ENCODE results near the gene ERGIC1.

Gene ERGIC1

DNA sequence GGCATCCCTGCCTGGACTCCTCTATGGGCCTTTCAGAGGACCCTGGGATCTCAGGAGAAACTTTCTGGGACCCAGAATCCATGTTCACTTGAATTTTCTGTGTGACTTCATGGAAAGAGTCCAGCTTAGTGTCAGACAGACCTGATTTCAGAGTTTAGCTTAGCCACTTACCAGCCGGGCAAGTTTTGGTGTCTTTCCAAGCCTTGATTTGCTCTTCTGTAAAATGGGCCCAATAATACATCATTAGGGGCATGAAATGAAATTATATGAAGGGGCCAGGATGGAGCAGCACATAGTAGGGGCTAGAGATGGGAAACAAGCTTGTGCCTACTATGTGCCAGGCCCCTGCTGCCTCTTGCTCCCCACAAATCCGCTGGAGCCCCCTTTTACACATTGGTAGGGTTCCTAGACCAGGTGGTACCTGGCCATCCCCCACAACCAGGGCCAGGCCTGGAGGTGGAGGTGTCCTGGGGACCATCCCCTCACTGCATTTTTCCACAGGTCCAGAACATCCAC is 92.0 kb downstream of the ERGIC1 start:
- no peak for DNase-seq

- DNase-seq, result no peak
Measured at GRCh38 chr5:172926796-172927195, 92.7 kb downstream of the ERGIC1 start.

DNA sequence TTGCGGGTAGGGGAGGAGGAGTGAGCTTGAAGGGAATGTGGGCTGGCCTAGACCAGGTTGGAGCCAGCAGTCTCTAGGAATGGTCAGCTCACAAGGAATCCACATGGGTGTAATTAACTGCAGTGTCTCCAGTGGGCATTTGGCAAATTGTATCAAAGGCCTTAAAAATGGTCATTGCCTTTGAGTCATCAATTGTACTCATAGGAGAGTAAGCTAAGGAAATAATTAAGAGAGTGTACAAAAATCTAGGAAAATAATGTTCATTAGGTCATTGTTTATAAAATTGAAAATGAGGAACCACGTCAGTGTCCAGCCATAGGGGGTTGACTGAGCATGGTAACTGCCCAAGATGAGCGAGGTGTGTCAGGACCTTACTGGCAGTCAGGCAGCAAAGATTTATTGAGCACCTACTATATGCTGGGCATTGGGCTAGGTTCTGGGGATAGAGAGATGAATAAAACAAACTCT is 95.4 kb downstream of the ERGIC1 start:
- no peak for DNase-seq

DNA sequence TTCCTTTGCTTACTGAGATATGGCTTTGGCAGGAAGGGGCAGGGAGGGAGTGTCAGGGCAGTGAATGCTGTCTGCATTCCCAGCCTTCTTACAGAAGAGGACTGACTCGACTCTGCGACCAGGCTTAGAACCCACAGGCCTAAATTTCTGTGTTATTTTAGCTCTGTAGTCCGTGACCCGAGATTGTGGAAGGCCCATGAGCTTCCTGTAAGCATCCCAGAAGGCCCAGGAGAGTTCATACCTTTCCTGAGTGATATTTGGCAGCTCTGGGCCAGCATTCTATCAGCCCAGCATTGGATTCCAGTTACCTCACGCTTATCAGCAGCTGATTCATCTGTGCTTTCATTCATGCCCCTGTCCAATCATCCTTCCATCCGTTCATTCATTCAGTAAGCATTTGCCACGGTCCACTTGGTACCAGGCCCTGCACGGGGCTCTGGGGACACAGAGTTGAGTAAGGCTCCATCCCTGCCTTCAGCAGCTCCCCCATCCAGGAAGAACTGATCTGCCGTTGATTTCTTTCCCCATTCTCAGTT is 97.0 kb downstream of the ERGIC1 start:
- no peak for DNase-seq

DNA sequence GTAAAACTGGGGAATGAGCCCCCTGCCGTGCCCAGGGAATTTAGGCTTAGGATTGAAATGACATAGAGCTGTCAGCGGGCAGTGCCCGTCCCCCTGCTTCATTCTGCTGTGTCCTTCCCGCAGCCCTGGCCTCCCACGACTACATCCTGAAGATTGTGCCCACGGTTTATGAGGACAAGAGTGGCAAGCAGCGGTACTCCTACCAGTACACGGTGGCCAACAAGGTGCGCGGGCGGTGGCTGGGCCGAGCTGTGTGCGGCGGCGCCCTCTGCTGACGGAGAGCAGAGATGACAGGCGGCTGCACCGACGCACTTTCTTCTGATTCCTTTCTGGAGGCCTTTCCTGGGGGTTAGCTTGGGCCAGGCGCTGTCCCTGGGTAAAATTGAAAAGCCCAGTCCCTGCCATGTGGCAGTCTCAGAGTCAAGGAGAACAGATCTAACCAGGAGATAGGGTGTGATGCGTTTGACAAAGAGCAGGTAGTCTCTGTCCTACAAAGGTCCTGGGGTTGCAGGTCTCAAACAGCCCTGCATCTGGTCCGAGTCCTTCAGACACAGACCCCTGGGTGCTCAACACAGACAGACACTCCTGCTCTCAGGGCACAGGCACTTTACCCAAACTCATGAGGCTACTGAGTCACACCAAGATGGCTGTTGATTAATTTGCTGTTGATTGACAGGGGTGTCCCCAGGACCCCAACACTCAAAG is 98.4 kb downstream of the ERGIC1 start:
- DNase-seq, result peak; percentile 5

- DNase-seq, result no peak
Measured at GRCh38 chr5:172933238-172933637, 99.2 kb downstream of the ERGIC1 start.

GRCh38 chr5:172935096-172935495 is 101.0 kb downstream of the ERGIC1 start:
- DNase-seq, result no peak

DNA sequence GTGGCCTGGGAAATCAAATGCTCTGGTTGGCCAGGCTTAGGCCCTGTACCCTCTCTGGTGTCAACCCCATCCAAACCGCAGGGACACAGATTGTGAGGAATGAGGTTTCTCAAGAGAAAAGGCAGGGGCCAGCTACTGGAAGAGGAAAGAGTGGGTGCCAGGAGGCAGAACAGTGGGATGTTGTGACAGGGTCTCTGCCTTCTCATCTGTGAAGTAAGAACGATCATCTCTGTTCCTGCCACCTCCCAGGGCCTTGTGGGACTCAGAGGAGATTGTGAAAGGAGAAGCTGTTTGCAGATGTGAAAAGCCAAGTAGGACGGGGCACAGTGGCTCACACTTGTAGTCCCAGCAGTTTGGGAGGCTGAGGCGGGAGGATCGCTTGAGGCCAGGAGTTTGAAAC is 102.3 kb downstream of the ERGIC1 start:
- no peak for DNase-seq

DNA sequence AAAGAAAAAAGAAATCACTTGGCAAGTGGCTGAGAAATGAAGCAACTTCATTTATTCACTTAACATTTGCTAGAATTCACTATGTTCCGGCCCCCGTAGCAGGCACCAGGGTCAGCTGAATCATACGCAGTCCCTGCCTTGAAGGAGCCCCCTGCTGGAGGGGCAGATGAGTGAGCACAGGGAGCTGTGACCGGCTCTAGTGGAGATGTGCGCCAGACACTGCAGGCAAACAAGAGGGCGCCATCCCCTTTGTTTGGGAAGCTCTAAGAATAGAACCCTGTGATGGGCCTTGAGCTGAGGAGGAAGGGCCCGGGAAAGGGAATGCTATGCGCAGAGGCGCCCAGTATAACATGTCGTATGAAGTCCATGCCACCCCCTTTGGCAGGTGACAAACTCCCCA is 105.0 kb downstream of the ERGIC1 start:
- DNase-seq, result no peak

DNA sequence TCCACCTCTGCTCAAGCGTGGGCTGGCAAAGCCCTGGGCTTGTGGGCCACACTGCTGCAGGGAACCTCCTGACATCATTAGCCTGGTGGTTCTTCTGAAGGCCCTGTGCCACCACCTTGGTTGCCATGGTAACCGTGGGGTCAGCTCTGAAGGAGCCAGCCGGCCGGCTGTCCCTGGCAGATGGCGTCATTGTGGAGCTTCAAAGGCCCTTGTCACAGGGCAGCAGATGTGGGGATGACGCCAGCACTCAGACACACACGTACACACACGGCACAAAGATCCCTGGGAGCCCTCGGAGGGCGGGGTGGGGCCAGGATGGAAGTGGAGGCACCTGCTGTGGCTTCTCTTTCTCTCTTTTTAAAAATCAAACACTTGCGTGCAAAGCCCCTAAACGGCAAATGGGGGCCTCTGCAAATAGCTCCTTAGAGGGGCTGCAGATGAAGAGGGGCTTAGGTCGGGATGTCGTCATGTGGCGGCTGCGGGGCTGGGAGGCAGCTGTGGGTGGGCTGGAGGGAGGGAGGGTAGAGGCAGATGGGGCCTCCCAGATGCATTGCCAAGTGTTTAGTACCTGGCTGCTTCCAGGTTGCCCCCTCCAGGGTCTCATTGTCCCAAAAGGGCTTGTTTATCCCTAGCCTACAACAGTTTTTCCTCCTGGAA is 105.7 kb downstream of the ERGIC1 start:
- no peak for DNase-seq

DNA sequence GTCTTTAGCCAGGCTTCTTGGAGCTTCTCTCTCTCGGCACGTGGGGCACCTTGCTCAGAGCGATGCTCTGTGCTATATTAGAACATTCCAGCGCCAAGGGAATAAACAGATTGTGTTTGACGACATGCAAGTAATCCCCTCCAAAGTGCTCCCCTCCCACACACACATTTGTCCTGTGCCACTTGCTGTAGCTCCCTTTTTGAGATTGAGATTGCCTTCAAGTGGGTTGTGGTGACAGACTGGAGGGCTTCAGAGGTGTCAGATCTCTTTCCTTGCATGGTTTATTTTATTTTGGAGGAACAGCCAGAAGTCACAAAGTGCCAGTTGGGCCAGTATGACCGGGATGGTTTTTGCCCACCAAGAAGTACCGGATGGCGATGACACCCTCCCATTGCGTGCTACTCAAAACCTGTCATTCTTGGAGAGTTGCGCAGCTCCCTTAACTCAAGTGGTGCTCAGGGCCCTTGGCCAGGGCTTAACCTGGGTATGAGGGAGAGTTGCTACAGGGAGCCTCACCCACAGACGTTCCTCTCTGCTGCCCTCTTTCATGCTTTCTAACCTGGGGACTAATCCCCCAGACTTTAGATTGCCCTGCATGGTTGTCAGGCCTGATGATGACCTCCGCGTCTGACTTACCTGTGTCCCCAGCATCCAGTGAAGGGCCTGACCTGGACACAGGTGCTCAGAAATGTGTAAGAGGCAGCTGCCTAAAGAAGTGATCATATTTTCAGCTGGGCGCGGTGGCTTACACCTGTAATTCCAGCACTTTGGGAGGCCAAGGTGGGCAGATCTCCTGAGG is 106.4 kb downstream of the ERGIC1 start:
- DNase-seq, result no peak

GRCh38 chr5:172941067-172941516 is 107.0 kb downstream of the ERGIC1 start:
- DNase-seq, result no peak

DNA sequence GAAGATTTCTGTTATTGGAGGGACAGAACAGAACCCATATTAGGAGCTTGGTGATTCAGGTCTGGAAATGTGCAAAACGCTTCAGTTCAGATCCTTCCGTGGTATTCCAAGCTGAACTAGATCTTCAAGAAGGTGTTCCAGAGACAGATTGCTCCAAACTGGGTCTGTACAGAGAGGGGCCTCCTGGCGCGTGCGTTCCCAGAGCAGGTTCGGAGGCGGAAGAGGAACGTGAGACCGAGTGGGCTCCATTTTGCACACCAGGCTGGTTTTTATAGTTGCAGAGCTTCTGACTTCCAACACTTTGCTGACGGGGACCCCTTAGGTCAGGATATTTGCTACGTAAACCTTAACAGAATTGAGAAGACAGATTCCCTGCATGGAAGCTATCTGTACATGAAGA is 108.5 kb downstream of the ERGIC1 start:
- DNase-seq, result no peak

GRCh38 chr5:172943283-172943841 is 109.3 kb downstream of the ERGIC1 start:
- no peak for DNase-seq

DNA sequence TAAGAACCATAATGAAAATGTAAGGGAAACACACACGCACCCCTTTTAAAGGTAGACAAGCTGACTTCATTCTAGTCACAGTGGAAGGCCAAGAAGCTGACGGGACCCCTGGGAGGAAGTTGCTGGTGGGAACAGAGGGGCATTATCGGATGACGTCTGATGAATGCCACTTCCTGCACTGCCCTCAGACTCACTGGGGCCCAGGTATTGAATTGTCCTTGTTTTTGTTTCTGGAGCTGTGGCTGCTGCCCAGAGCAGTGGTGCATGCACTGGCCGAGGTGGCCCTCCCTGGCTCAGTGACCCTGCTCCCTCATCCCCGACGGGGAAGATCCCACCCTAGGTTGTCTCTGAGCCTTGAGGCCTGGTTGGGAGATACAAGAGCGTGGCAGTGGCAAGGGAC is 109.9 kb downstream of the ERGIC1 start:
- DNase-seq, result no peak

DNA sequence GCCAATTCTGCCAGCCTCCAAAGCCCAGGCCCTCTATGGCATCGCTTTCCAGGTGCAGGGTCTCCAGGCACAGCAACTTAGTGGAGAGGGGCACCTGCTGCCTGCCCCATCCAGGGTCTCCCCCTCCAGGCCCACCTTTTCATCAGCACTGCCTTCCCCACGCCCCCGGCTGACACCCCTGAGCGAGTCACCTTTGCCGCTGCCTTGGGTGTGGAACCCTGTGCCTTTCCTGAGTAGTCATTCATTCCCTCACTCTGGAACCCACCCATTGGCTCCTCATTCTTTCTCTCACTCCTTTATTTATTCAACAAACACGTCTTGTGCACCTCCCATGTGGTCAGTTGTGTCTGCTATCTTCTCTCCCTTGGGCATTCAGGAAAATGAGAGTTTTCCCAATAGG is 110.7 kb downstream of the ERGIC1 start:
- no peak for DNase-seq

GRCh38 chr5:172945151-172945550 is 111.1 kb downstream of the ERGIC1 start:
- no peak for DNase-seq

DNA sequence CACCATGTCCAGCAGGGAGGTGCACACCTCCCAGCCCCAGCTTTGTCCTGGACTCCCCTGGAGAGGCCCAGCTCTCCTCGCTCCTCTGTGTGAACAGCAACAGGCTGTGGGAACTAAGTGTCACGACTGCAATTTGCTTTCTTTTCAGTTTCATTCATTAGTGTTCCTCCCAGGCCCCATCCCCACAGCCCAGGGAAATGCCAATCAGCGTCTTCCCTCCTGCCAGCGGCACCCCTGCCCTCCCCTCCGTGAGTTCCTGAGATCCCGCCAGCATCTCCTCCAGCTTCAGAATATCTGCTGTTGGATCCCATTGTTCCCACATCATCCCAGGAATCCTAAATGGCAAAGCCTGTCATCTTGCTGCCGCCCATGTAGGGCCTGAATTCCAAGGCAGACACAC is 112.1 kb downstream of the ERGIC1 start:
- DNase-seq, result no peak

DNA sequence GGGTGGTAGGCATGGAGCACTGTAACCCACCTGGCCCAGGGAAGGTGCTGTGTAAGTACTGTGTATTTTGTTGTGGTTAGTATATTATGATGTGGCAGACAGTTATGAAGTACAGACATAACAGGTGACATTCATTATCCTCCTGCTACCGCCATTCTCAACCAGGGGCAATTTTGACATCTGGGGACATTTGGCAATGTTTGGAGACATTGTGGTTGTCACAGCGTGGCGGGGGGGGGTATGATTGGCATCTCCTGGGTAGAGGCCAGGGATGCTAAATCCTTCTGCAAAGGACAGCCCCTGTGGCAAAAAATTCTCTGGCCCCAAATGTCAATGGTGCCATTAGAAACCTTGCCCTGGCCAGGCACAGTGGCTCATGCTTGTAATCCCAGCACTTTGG is 115.4 kb downstream of the ERGIC1 start:
- no peak for DNase-seq

- DNase-seq, result no peak
Measured at GRCh38 chr5:172950176-172950965, 116.3 kb downstream of the ERGIC1 start.

DNA sequence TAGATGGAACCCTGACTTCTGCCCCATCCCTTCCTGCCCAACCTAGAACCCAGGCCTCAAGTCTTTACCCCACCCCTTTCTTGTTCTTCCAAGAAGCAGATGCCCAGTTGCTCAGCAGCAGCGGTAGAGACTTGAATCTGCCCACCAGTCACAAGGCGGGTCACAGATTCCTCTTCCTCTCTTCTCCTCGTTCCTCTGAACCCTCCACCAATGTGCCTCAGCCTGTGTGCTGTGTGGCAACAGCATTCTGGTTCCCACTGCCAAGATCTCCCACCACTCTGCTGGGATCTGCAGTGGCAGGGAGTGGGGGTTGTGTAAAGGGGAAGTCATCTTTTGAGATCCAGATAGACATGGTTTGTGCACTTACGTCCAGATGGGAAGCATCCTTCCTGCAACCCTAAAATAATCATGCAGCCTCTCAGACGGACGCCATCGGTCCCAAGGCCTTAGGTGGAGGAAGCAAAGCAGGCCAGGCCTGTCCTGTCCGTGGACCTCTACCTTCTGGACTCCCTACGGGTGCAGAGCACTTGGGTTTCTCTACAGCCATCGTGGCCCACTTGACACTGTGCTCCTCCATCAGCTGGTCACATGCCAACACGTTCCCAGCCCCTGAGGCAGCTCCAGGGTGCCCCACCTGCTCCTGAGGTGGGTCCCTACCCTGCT is 117.5 kb downstream of the ERGIC1 start:
- DNase-seq, result no peak

All from NCI-H1048 (cell line).